ENCODE results near the gene MORN1. TPM values are rescaled to one million over a fixed set of nuclear protein-coding genes. Genes with fewer than 3 reads are reported as not detected.

MORN1 gene
- total RNA-seq, 2 experiments from 2014 or later = 6.2 to 7.9 TPM

- Mint-ChIP-seq H3K9me3 (ENCODE audit: insufficient read depth) (no peaks in the 10 kb centered on the region), H3K4me3 (no peak overlapping the region), H3K36me3 (ENCODE audit: low read depth) (peaks cover 34% of the 10 kb centered on the region), H3K4me1 (ENCODE audit: low read depth) (peaks cover 85% of the 10 kb centered on the region), H3K27ac (no peak overlapping the region), H3K27me3 (ENCODE audit: low read depth) (no peaks in the 10 kb centered on the region)
- CTCF ChIA-PET = no interaction called here
- ATAC-seq = no peak
- DNase-seq = no peak
- POLR2A ChIA-PET = interaction anchor here (4.4 kb wide), 1 partner anchor 7 kb away, joined by 45 read pairs; no protein-coding TSS in a partner anchor
These were observed 98.5 kb downstream of the MORN1 start for GRCh38 chr1:2292725-2293450.

- H3K4me3 Mint-ChIP-seq = peak overlapping the region; percentile 78
- ChIA-PET POLR2A (interaction anchor here (0.5 to 4.4 kb wide), 5 partner anchors 8 to 97 kb away, joined by 3 to 45 read pairs (median 6); partner anchors contain the start of gene FAAP20), CTCF (interaction anchor here (0.6 to 3.3 kb wide), 5 partner anchors 9 to 97 kb away, joined by 4 to 19 read pairs (median 9); partner anchors contain the start of gene FAAP20)
- peak overlapping the region; percentile 98 for H3K27ac Mint-ChIP-seq
- no peak for ATAC-seq
- H3K4me1 Mint-ChIP-seq (ENCODE audit: low read depth) = peaks cover 81% of the 10 kb centered on the region
- peaks cover 30% of the 10 kb centered on the region for H3K36me3 Mint-ChIP-seq (ENCODE audit: low read depth)
- H3K27me3 Mint-ChIP-seq (ENCODE audit: low read depth) = no peaks in the 10 kb centered on the region
- DNase-seq = no peak
- H3K9me3 Mint-ChIP-seq (ENCODE audit: insufficient read depth) = no peaks in the 10 kb centered on the region
These were observed 99.8 kb downstream of the MORN1 start for GRCh38 chr1:2291577-2291976.

GRCh38 chr1:2290595-2291510 is 100.5 kb downstream of the MORN1 start:
- Mint-ChIP-seq H3K27ac (peak overlapping the region; percentile 98), H3K9me3 (ENCODE audit: insufficient read depth) (no peaks in the 10 kb centered on the region), H3K27me3 (ENCODE audit: low read depth) (no peaks in the 10 kb centered on the region), H3K4me1 (ENCODE audit: low read depth) (peaks cover 78% of the 10 kb centered on the region), H3K4me3 (peak overlapping the region; percentile 78), H3K36me3 (ENCODE audit: low read depth) (peaks cover 28% of the 10 kb centered on the region)
- ChIA-PET POLR2A (interaction anchor here (0.9 to 4.4 kb wide), 6 partner anchors 9 to 62 kb away, joined by 3 to 45 read pairs (median 6); no protein-coding TSS in a partner anchor), CTCF (interaction anchor here (0.6 to 3.3 kb wide), 7 partner anchors 10 to 96 kb away, joined by 3 to 19 read pairs (median 5); partner anchors contain the start of gene FAAP20)
- ATAC-seq (peak; percentile 83), DNase-seq (peak; percentile 92)

- DNase-seq = no peak
- Mint-ChIP-seq H3K27ac (peak overlapping the region; percentile 98), H3K4me1 (ENCODE audit: low read depth) (peaks cover 71% of the 10 kb centered on the region), H3K9me3 (ENCODE audit: insufficient read depth) (no peaks in the 10 kb centered on the region), H3K4me3 (peak overlapping the region; percentile 78), H3K27me3 (ENCODE audit: low read depth) (no peaks in the 10 kb centered on the region), H3K36me3 (ENCODE audit: low read depth) (peaks cover 23% of the 10 kb centered on the region)
- ChIA-PET CTCF (interaction anchor here (1.1 to 3.3 kb wide), 5 partner anchors 10 to 95 kb away, joined by 3 to 19 read pairs (median 9); partner anchors contain the start of gene FAAP20), POLR2A (interaction anchor here (0.9 to 4.4 kb wide), 5 partner anchors 10 to 61 kb away, joined by 3 to 45 read pairs (median 6); no protein-coding TSS in a partner anchor)
- ATAC-seq = peak; percentile 58
These were observed 101.2 kb downstream of the MORN1 start for GRCh38 chr1:2290171-2290578.

- ChIA-PET POLR2A (interaction anchor here (0.9 to 4.4 kb wide), 4 partner anchors 10 to 60 kb away, joined by 3 to 45 read pairs (median 4); no protein-coding TSS in a partner anchor), CTCF (interaction anchor here (1.1 to 3.3 kb wide), 3 partner anchors 11 to 95 kb away, joined by 3 to 19 read pairs (median 4); partner anchors contain the start of gene FAAP20)
- Mint-ChIP-seq H3K9me3 (ENCODE audit: insufficient read depth) (no peaks in the 10 kb centered on the region), H3K4me1 (ENCODE audit: low read depth) (peaks cover 66% of the 10 kb centered on the region), H3K27me3 (ENCODE audit: low read depth) (no peaks in the 10 kb centered on the region), H3K36me3 (ENCODE audit: low read depth) (peaks cover 23% of the 10 kb centered on the region), H3K4me3 (peak overlapping the region; percentile 78), H3K27ac (peak overlapping the region; percentile 98)
- ATAC-seq (no peak), DNase-seq (no peak)
These were observed 101.7 kb downstream of the MORN1 start for GRCh38 chr1:2289607-2290006.

GRCh38 chr1:2288816-2289536 is 102.4 kb downstream of the MORN1 start:
- no peak overlapping the region for H3K4me3 Mint-ChIP-seq
- no peaks in the 10 kb centered on the region for H3K9me3 Mint-ChIP-seq (ENCODE audit: insufficient read depth)
- peaks cover 23% of the 10 kb centered on the region for H3K36me3 Mint-ChIP-seq (ENCODE audit: low read depth)
- ChIA-PET CTCF (interaction anchor here (0.8 to 3.3 kb wide), 4 partner anchors 12 to 94 kb away, joined by 3 to 19 read pairs (median 4); partner anchors contain the start of gene FAAP20), POLR2A (interaction anchor here (1.0 to 4.4 kb wide), 2 partner anchors 11 to 59 kb away, joined by 4 to 45 read pairs; no protein-coding TSS in a partner anchor)
- H3K27me3 Mint-ChIP-seq (ENCODE audit: low read depth) = no peaks in the 10 kb centered on the region
- H3K27ac Mint-ChIP-seq = peak overlapping the region; percentile 77
- no peak for ATAC-seq
- no peak for DNase-seq
- peaks cover 60% of the 10 kb centered on the region for H3K4me1 Mint-ChIP-seq (ENCODE audit: low read depth)

GRCh38 chr1:2288311-2288710 is 103.0 kb downstream of the MORN1 start:
- no peak for ATAC-seq
- Mint-ChIP-seq H3K9me3 (ENCODE audit: insufficient read depth) (no peaks in the 10 kb centered on the region), H3K4me1 (ENCODE audit: low read depth) (peaks cover 53% of the 10 kb centered on the region), H3K36me3 (ENCODE audit: low read depth) (peaks cover 17% of the 10 kb centered on the region), H3K27ac (peak overlapping the region; percentile 77), H3K27me3 (ENCODE audit: low read depth) (no peaks in the 10 kb centered on the region), H3K4me3 (no peak overlapping the region)
- DNase-seq = no peak
- POLR2A ChIA-PET = interaction anchor here (4.4 kb wide), 1 partner anchor 12 kb away, joined by 45 read pairs; no protein-coding TSS in a partner anchor
- CTCF ChIA-PET = interaction anchor here (0.8 to 3.3 kb wide), 2 partner anchors 12 to 54 kb away, joined by 3 to 19 read pairs; no protein-coding TSS in a partner anchor

GRCh38 chr1:2287649-2288048 is 103.7 kb downstream of the MORN1 start:
- Mint-ChIP-seq H3K9me3 (ENCODE audit: insufficient read depth) (no peaks in the 10 kb centered on the region), H3K27me3 (ENCODE audit: low read depth) (no peaks in the 10 kb centered on the region), H3K36me3 (ENCODE audit: low read depth) (peaks cover 17% of the 10 kb centered on the region), H3K4me1 (ENCODE audit: low read depth) (peaks cover 49% of the 10 kb centered on the region), H3K4me3 (no peak overlapping the region), H3K27ac (no peak overlapping the region)
- ChIA-PET CTCF (no interaction called here), POLR2A (no interaction called here)
- DNase-seq (no peak), ATAC-seq (no peak)

- Mint-ChIP-seq H3K4me3 (no peak overlapping the region), H3K27me3 (ENCODE audit: low read depth) (no peaks in the 10 kb centered on the region), H3K27ac (no peak overlapping the region), H3K4me1 (ENCODE audit: low read depth) (peaks cover 42% of the 10 kb centered on the region), H3K36me3 (ENCODE audit: low read depth) (peaks cover 17% of the 10 kb centered on the region), H3K9me3 (ENCODE audit: insufficient read depth) (no peaks in the 10 kb centered on the region)
- ChIA-PET CTCF (no interaction called here), POLR2A (interaction anchor here (0.6 kb wide), 1 partner anchor 32 kb away, joined by 3 read pairs; no protein-coding TSS in a partner anchor)
- ATAC-seq (no peak), DNase-seq (no peak)
These were observed 104.4 kb downstream of the MORN1 start for GRCh38 chr1:2286923-2287322.

- Mint-ChIP-seq H3K27ac (no peak overlapping the region), H3K9me3 (ENCODE audit: insufficient read depth) (no peaks in the 10 kb centered on the region), H3K4me3 (no peak overlapping the region), H3K4me1 (ENCODE audit: low read depth) (peaks cover 22% of the 10 kb centered on the region), H3K36me3 (ENCODE audit: low read depth) (peaks cover 14% of the 10 kb centered on the region), H3K27me3 (ENCODE audit: low read depth) (no peaks in the 10 kb centered on the region)
- ChIA-PET CTCF (interaction anchor here (0.6 kb wide), 1 partner anchor 300 kb away, joined by 3 read pairs; no protein-coding TSS in a partner anchor), POLR2A (no interaction called here)
- ATAC-seq (no peak), DNase-seq (no peak)
These were observed 106.4 kb downstream of the MORN1 start for GRCh38 chr1:2284932-2285331.
